ENCODE results near the gene KBTBD2. TPM values are rescaled to one million over a fixed set of nuclear protein-coding genes. Genes with fewer than 3 reads are reported as not detected.

The KBTBD2 gene
- total and polyA plus RNA-seq, 7 donors = 14.1 to 39.7 (median 28.5) TPM

- no peak for DNase-seq
- WGBS, 2 donors = 91% methylated on average over 1 of the region's 1 CpG
Measured at GRCh38 chr7:32935558-32935957, 44.0 kb upstream of the KBTBD2 start.

GRCh38 chr7:32930378-32930777 is 38.8 kb upstream of the KBTBD2 start:
- H3K4me1 ChIP-seq = peaks cover 0 to under 1% (median 0%) of the 10 kb centered on the region in 4 donors
- no peaks in the 10 kb centered on the region for H3K9me3 ChIP-seq
- intact Hi-C loops (cut with DNase I) = no loop called here
- no peaks in the 10 kb centered on the region for H3K27me3 ChIP-seq
- peaks cover 7 to 60% (median 17%) of the 10 kb centered on the region in 4 donors for H3K36me3 ChIP-seq
- H3K27ac ChIP-seq = no peak overlapping the region
- no peak overlapping the region for H3K4me3 ChIP-seq
- 90 to 97% methylated on average over 7 of the region's 7 CpGs for WGBS, 2 donors
- TF ChIP-seq POLR2A (IDR thresholded peaks at IDR 0.05) (no peak), EP300 (IDR thresholded peaks at IDR 0.05) (no peak), POLR2AphosphoS5 (IDR thresholded peaks at IDR 0.05) (no peak), CTCF (IDR thresholded peaks at IDR 0.05) (no peak)
- no peak for DNase-seq

More at GRCh38 chr7:32935558-32935957, 44.0 kb upstream of the KBTBD2 start:
- Histone ChIP-seq H3K27me3 (no peaks in the 10 kb centered on the region), H3K4me1 (peaks cover 0 to 45% (median 29%) of the 10 kb centered on the region in 4 donors), H3K4me3 (no peak overlapping the region), H3K36me3 (peaks cover 0 to 23% (median 12%) of the 10 kb centered on the region in 4 donors), H3K9me3 (no peaks in the 10 kb centered on the region), H3K27ac (no peak overlapping the region)
- intact Hi-C loops (cut with DNase I) = no loop called here
- TF ChIP-seq CTCF (IDR thresholded peaks at IDR 0.05) = no peak
- TF ChIP-seq EP300 (IDR thresholded peaks at IDR 0.05) = no peak
- TF ChIP-seq POLR2A (IDR thresholded peaks at IDR 0.05) = no peak

GRCh38 chr7:32929430-32930143 is 38.0 kb upstream of the KBTBD2 start:
- H3K36me3 ChIP-seq = peaks cover 7 to 60% (median 17%) of the 10 kb centered on the region in 4 donors
- H3K27ac ChIP-seq = no peak overlapping the region

GRCh38 chr7:32928785-32929298 is 37.3 kb upstream of the KBTBD2 start:
- H3K4me1 ChIP-seq = no peaks in the 10 kb centered on the region
- TF ChIP-seq EP300 (IDR thresholded peaks at IDR 0.05) (no peak), POLR2A (IDR thresholded peaks at IDR 0.05) (no peak), CTCF (IDR thresholded peaks at IDR 0.05) (no peak), POLR2AphosphoS5 (IDR thresholded peaks at IDR 0.05) (no peak)
- intact Hi-C loops (cut with DNase I) = no loop called here
- H3K27me3 ChIP-seq = no peaks in the 10 kb centered on the region
- H3K36me3 ChIP-seq = peaks cover 7 to 64% (median 17%) of the 10 kb centered on the region in 4 donors
- 85 to 91% methylated on average over 2 of the region's 2 CpGs for WGBS, 2 donors
- no peak overlapping the region for H3K27ac ChIP-seq
- H3K4me3 ChIP-seq = no peak overlapping the region
- H3K9me3 ChIP-seq = no peaks in the 10 kb centered on the region
- DNase-seq = no peak

More at GRCh38 chr7:32929430-32930143, 38.0 kb upstream of the KBTBD2 start:
- H3K27me3 ChIP-seq = no peaks in the 10 kb centered on the region
- no peaks in the 10 kb centered on the region for H3K4me1 ChIP-seq
- no peaks in the 10 kb centered on the region for H3K9me3 ChIP-seq
- TF ChIP-seq POLR2A (IDR thresholded peaks at IDR 0.05) = no peak
- TF ChIP-seq EP300 (IDR thresholded peaks at IDR 0.05) = no peak
- no peak for TF ChIP-seq POLR2AphosphoS5 (IDR thresholded peaks at IDR 0.05)
- TF ChIP-seq CTCF (IDR thresholded peaks at IDR 0.05) = no peak
- no peak overlapping the region for H3K4me3 ChIP-seq
- DNase-seq = no peak
- intact Hi-C loops (cut with DNase I) = no loop called here
- 87 to 92% methylated on average over 13 of the region's 13 CpGs for WGBS, 2 donors

Data from sigmoid colon (tissue), 7 donors.